Measurements from ENCODE around the gene MAN1C1. TPM values are rescaled to one million over a fixed set of nuclear protein-coding genes. Genes with fewer than 3 reads are reported as not detected.

MAN1C1 gene
- total RNA-seq, 1 experiment from 2014 or later: 1.2 TPM

DNA sequence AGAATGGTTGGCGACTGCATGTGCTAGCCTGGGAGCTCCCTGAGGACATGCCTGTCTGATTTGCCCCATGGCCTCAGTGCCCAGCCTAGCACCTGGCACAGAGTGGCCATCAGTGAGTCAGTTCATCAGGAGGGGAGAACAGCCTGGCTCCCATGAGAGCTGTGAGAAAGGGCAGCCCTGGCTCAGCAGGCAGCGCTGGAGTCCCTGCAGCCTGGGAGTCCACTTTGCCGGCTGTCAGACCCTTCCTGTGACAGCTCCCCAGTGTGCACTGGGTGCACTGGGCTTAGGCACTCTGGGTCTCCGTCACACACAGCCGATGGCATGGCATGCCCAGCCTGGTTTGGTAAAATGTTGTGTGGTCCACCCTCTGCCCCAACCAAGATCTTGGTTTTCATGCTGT is 44.5 kb upstream of the MAN1C1 start:
- no peak overlapping the region for H3K4me2 ChIP-seq (ENCODE audit: low read length)
- H3K79me2 ChIP-seq (ENCODE audit: insufficient read depth, low read length): no peaks in the 10 kb centered on the region
- H4K20me1 ChIP-seq (ENCODE audit: insufficient read depth): no peaks in the 10 kb centered on the region
- CTCF ChIA-PET: interaction anchor here (0.6 to 1.3 kb wide), 4 partner anchors 21 to 226 kb away, joined by 3 to 7 read pairs (median 4); no protein-coding TSS in a partner anchor
- ATAC-seq (no peak), DNase-seq (ENCODE audit: low read depth, low spot score) (no peak)
- no peaks in the 10 kb centered on the region for H3K9me3 ChIP-seq (ENCODE audit: control insufficient read depth in 1 of 2, insufficient read depth in 1 of 2, low read depth in 1 of 2, low read length in 2 of 2)
- intact Hi-C loops (cut with micrococcal nuclease): no loop called here
- TF ChIP-seq SRF (IDR thresholded peaks at IDR 0.05; ENCODE audit: low read depth) (no peak), ELF1 (IDR thresholded peaks at IDR 0.05; ENCODE audit: borderline replicate concordance, low read depth) (no peak), POLR2AphosphoS5 (IDR thresholded peaks at IDR 0.05; ENCODE audit: low read depth, low read length) (no peak), ZFX (IDR thresholded peaks at IDR 0.05) (no peak), POLR2A (IDR thresholded peaks at IDR 0.05; ENCODE audit: borderline replicate concordance, extremely low read depth, insufficient read depth, insufficient read length) (no peak), EZH2phosphoT487 (IDR thresholded peaks at IDR 0.05; ENCODE audit: borderline replicate concordance) (no peak)
- TF ChIP-seq, protein P1, sequence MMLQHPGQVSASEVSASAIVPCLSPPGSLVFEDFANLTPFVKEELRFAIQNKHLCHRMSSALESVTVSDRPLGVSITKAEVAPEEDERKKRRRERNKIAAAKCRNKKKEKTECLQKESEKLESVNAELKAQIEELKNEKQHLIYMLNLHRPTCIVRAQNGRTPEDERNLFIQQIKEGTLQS (IDR thresholded peaks at IDR 0.05): no peak
- RAD21 ChIA-PET (ENCODE audit: low non-redundant PET in 1 of 2, low total read pairs in 2 of 2, uncharacterized antibody in 2 of 2, unreplicated experiment in 2 of 2): no interaction called here
- BruUV-seq (replicated peaks): no TSS peak
- H3K9ac ChIP-seq (ENCODE audit: low read length): no peak overlapping the region
- no peak overlapping the region for H3K27ac ChIP-seq (ENCODE audit: low read depth, low read length)
- H3K9me2 ChIP-seq (ENCODE audit: insufficient read depth): no peaks in the 10 kb centered on the region
- POLR2A ChIA-PET: interaction anchor here (1.1 kb wide), 1 partner anchor 22 kb away, joined by 4 read pairs; no protein-coding TSS in a partner anchor
- H3K27me3 ChIP-seq (ENCODE audit: insufficient read depth, low read length): no peaks in the 10 kb centered on the region
- H2AFZ ChIP-seq (ENCODE audit: low read depth, low read length, poor library complexity, severe bottlenecking): no peak overlapping the region
- no peaks in the 10 kb centered on the region for H3K36me3 ChIP-seq (ENCODE audit: control insufficient read depth in 1 of 2, insufficient read depth in 2 of 2, low read length in 2 of 2)
- H3K4me3 ChIP-seq (replicated peaks in 1 of 2; ENCODE audit: low read depth in 1 of 2, low read length in 2 of 2): no peak overlapping the region
- peaks cover 30 to 54% of the 10 kb centered on the region in 2 experiments for H3K4me1 ChIP-seq (ENCODE audit: control insufficient read depth in 1 of 2, insufficient read depth in 2 of 2, low read length in 2 of 2)

DNA sequence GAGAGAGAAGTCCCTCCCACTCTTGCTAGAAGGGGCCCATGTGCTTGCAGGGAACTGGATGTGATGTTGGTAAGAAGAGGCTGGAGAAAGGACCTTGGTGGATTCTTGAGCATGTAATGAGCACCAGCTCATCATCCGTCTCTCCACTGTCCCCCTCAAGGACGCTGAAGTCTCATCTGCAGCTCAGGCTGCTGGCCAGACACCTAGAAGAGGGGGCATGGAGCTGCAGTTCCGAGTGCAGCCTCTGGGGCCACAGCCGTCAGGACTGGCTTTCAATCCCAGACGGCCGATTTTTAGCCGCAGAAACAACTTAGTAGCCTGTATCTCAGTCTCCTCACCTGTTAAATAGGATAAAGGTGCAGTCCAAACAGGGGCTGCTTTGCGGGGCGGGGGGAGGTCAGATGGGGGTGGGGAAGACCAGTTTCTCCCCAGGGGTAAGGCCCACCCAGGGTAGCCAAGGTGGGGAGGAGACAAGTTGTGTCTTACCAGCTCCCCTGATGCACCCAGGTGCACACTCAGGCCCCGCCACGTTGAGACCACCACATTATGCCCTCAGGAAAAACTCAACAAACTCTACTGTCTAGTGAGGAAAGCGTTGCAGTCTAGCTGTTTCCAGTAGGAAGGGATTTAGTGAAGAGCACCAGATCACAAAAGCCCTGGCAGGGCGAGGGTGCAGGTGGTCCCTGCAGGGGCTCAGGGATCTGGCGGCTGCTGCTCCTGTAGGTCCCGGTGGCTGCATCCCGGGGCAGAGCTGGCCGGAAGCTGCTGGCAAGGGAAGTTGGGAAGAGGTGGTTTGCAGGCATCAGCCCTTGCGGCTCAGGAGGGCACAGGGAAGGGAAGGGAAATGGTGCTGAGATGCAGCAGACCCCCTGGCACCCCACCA is 43.6 kb upstream of the MAN1C1 start:
- Histone ChIP-seq H4K20me1 (ENCODE audit: insufficient read depth) (no peaks in the 10 kb centered on the region), H3K4me2 (ENCODE audit: low read length) (peak overlapping the region; percentile 36), H3K36me3 (ENCODE audit: control insufficient read depth in 1 of 2, insufficient read depth in 2 of 2, low read length in 2 of 2) (no peaks in the 10 kb centered on the region), H3K9me3 (ENCODE audit: control insufficient read depth in 1 of 2, insufficient read depth in 1 of 2, low read depth in 1 of 2, low read length in 2 of 2) (no peaks in the 10 kb centered on the region), H2AFZ (ENCODE audit: low read depth, low read length, poor library complexity, severe bottlenecking) (no peak overlapping the region), H3K9me2 (ENCODE audit: insufficient read depth) (no peaks in the 10 kb centered on the region), H3K27me3 (ENCODE audit: insufficient read depth, low read length) (no peaks in the 10 kb centered on the region), H3K4me3 (replicated peaks in 1 of 2; ENCODE audit: low read depth in 1 of 2, low read length in 2 of 2) (no peak overlapping the region), H3K9ac (ENCODE audit: low read length) (no peak overlapping the region), H3K27ac (ENCODE audit: low read depth, low read length) (no peak overlapping the region), H3K4me1 (ENCODE audit: control insufficient read depth in 1 of 2, insufficient read depth in 2 of 2, low read length in 2 of 2) (peaks cover 21 to 46% of the 10 kb centered on the region in 2 experiments), H3K79me2 (ENCODE audit: insufficient read depth, low read length) (no peaks in the 10 kb centered on the region)
- TF ChIP-seq, protein P2, sequence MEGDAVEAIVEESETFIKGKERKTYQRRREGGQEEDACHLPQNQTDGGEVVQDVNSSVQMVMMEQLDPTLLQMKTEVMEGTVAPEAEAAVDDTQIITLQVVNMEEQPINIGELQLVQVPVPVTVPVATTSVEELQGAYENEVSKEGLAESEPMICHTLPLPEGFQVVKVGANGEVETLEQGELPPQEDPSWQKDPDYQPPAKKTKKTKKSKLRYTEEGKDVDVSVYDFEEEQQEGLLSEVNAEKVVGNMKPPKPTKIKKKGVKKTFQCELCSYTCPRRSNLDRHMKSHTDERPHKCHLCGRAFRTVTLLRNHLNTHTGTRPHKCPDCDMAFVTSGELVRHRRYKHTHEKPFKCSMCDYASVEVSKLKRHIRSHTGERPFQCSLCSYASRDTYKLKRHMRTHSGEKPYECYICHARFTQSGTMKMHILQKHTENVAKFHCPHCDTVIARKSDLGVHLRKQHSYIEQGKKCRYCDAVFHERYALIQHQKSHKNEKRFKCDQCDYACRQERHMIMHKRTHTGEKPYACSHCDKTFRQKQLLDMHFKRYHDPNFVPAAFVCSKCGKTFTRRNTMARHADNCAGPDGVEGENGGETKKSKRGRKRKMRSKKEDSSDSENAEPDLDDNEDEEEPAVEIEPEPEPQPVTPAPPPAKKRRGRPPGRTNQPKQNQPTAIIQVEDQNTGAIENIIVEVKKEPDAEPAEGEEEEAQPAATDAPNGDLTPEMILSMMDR (IDR thresholded peaks at IDR 0.05 in 2 of 3, conservative IDR thresholded peaks at IDR 0.05 in 1 of 3; ENCODE audit: borderline replicate concordance in 1 of 3, insufficient read depth in 1 of 3, low read depth in 2 of 3, low read length in 2 of 3): peak in 2 of 3 experiments; percentile 72 to 78; a peak in 4 of 6 replicates
- no peak for TF ChIP-seq POLR2A (IDR thresholded peaks at IDR 0.05; ENCODE audit: borderline replicate concordance, extremely low read depth, insufficient read depth, insufficient read length)
- ChIA-PET CTCF (interaction anchor here (0.5 to 1.3 kb wide), 7 partner anchors 19 to 1008 kb away, joined by 3 to 7 read pairs (median 4); no protein-coding TSS in a partner anchor), POLR2A (interaction anchor here (0.6 to 1.1 kb wide), 3 partner anchors 19 to 227 kb away, joined by 3 to 5 read pairs (median 4); partner anchors contain the start of gene SELENON), RAD21 (ENCODE audit: low non-redundant PET in 1 of 2, low total read pairs in 2 of 2, uncharacterized antibody in 2 of 2, unreplicated experiment in 2 of 2) (interaction anchor here in 1 of 2 experiments (0.6 kb wide), 1 partner anchor 29 kb away, joined by 3 read pairs; the partner anchor contains the start of gene LDLRAP1)
- BruUV-seq (replicated peaks): no TSS peak
- ATAC-seq (peak; percentile 55), DNase-seq (ENCODE audit: low read depth, low spot score) (no peak)
- intact Hi-C loops (cut with micrococcal nuclease): no loop called here

Measured in HCT116 (cell line).